H1 (cell line): ENCODE results near the gene DYNC1H1. TPM values are rescaled to one million over a fixed set of nuclear protein-coding genes. Genes with fewer than 3 reads are reported as not detected.

ENCODE experiments used
- CBX8 ChIP-seq: fragments of 300-800, 300-1000 bp; sonication (generic); IDR thresholded peaks from 2 replicates; pipeline ENCODE4 v1.7.1; 2016; ENCODE audit warnings: low read depth, low read length, borderline replicate concordance
- CTBP2 ChIP-seq: IDR thresholded peaks from 2 replicates; pipeline ENCODE4 v1.7.0; 2011; ENCODE audit warnings: borderline replicate concordance, mild to moderate bottlenecking, moderate library complexity, mixed read lengths, low read length; ENCODE audit not compliant: insufficient read depth, insufficient read length
- SP1 ChIP-seq: IDR thresholded peaks from 2 replicates; pipeline ENCODE4 v1.6.1; 2011; ENCODE audit warnings: low read depth, low read length
- polyA plus RNA-seq, 7 experiments: library from polyadenylated mRNA; depleted of rRNA in 3 of 7; stranded (reverse) in 5 of 7; unstranded in 2 of 7; fragments of >200 nt in 5 of 7; fragments of 200-250 nt in 2 of 7; gene quantifications; 1 replicate in 5 of 7; 2 replicates in 1 of 7; 4 replicates in 1 of 7; pipeline versions ENCODE4 v1.2.1 to v1.2.3, GENCODE V29; 2011 to 2013; ENCODE audit warnings: missing spikeins in 2 of 7, mixed read lengths in 2 of 7
- total RNA-seq: library from RNA; stranded (reverse); fragmentation: NEBNext Ultra II Directional; extraction: Animal tissue kit (Norgen Biotek cat#: 25700); gene quantifications from 2 replicates; pipeline ENCODE4 v1.2.1, GENCODE V29; 2021

DYNC1H1 gene
- total and polyA plus RNA-seq, 2 of the 8 experiments (the other 6 are each of a cell fraction or from before 2014, with no cell fraction given): 238 to 387 TPM

DNA sequence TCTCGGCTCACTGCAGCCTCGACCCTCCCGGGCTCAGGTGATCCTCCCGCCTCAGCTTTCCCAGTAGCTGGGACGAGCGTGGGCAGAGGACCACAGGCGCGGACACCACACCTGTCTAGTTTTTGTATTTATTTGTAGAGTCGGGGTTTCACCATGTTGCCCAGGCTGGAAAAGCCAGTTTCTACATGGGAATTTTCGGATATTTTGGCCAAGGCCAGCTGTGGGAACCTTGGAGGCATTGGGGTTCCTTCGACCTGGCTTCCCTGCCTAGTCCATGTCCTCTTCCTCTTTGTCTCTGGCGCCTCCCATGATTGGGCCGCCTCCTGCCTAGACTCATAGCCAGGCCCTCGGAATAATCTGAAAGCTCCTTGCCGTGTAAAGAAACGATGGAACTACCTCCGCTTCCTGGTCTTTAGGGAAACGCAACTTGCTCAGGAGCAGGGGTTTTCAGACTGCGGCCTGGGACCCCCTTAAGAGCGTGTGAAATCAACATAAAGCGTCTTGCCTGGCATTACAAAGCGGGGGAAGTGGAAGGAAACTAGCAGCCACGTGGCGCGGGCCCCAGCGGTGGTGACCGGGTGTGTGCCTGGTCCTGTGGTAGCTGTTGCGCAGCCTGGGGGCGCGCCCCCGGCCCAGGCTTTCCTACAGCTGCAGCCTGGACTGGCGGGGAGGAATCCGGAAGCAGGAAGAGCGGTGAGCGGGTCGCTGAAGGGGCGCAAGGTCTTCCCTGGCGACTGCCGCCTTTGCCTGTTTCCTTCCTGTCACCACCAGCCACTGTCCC lies 123.8 kb downstream of the DYNC1H1 start (continued):
- TF ChIP-seq SP1: no peak
- no peak for TF ChIP-seq CTBP2
- TF ChIP-seq CBX8: no peak
- TF ChIP-seq, all 59 proteins: peak for 13
